Activated CD4-positive, alpha-beta T cell treated with anti-CD3 and anti-CD28 coated beads, Interleukin-2, amount 50 U/mL, for 48 hours (primary cell): ENCODE data around the gene RACGAP1.
A peak's percentile ranks its signal among the peaks of the same experiment; 100 is the strongest.

ENCODE experiments used
- DNase-seq, 2 experiments: peaks; one replicate each; pipeline ENCODE4 v3.0.0-alpha.2; 2020

RACGAP1 gene

GRCh38 chr12:49953151-49953550 lies 72.1 kb downstream of the RACGAP1 start:
- no peak for DNase-seq

GRCh38 chr12:49952391-49953055 lies 72.8 kb downstream of the RACGAP1 start:
- no peak for DNase-seq

- no peak for DNase-seq
Measured at GRCh38 chr12:49951411-49952240, 73.7 kb downstream of the RACGAP1 start.

- DNase-seq = no peak
Measured at GRCh38 chr12:49950273-49951251, 74.7 kb downstream of the RACGAP1 start, which contains the start of gene AQP2. TSS of gene AQP2 (plus strand) at chr12:49950737. CDS start at chr12:49950831, 94 bp downstream.

- DNase-seq = no peak
Measured at GRCh38 chr12:49949866-49950265, 75.4 kb downstream of the RACGAP1 start.

GRCh38 chr12:49948866-49949845 lies 76.1 kb downstream of the RACGAP1 start:
- no peak for DNase-seq

GRCh38 chr12:49947593-49948226 lies 77.6 kb downstream of the RACGAP1 start:
- no peak for DNase-seq

GRCh38 chr12:49946497-49946896 lies 78.8 kb downstream of the RACGAP1 start:
- no peak for DNase-seq

- no peak for DNase-seq
Measured at GRCh38 chr12:49946086-49946485, 79.2 kb downstream of the RACGAP1 start.

- peak; percentile 94 to 95 for DNase-seq
Measured at GRCh38 chr12:49945394-49946080, 79.8 kb downstream of the RACGAP1 start.

- no peak for DNase-seq
Measured at GRCh38 chr12:49944718-49945117, 80.6 kb downstream of the RACGAP1 start.

- no peak for DNase-seq
Measured at GRCh38 chr12:49944046-49944445, 81.2 kb downstream of the RACGAP1 start.

GRCh38 chr12:49943625-49943960 lies 81.7 kb downstream of the RACGAP1 start:
- no peak for DNase-seq

GRCh38 chr12:49942921-49943624 lies 82.2 kb downstream of the RACGAP1 start:
- peak in 1 of 2 experiments; percentile 14 for DNase-seq

GRCh38 chr12:49942512-49942893 lies 82.8 kb downstream of the RACGAP1 start:
- no peak for DNase-seq

- DNase-seq = no peak
Measured at GRCh38 chr12:49941556-49942511, 83.5 kb downstream of the RACGAP1 start.

GRCh38 chr12:49939707-49940106 lies 85.6 kb downstream of the RACGAP1 start:
- no peak for DNase-seq

GRCh38 chr12:49939307-49939706 lies 86.0 kb downstream of the RACGAP1 start:
- DNase-seq = no peak
